HepG2 (cell line): Measurements from ENCODE around the gene PPP1R14D. TPM values are rescaled to one million over a fixed set of nuclear protein-coding genes. Genes with fewer than 3 reads are reported as not detected.
A peak's percentile ranks its signal among the peaks of the same experiment; 100 is the strongest.

Experiments used
- ELF1 ChIP-seq: sonication (generic); formaldehyde crosslinking; IDR thresholded peaks from 2 replicates; pipeline ENCODE4 v1.4.0; 2020; ENCODE audit warnings: missing genetic modification reagents
- KDM2A ChIP-seq: sonication (generic); formaldehyde crosslinking; IDR thresholded peaks from 2 replicates; pipeline ENCODE4 v1.4.0; 2020; ENCODE audit warnings: low read depth, missing genetic modification reagents, borderline replicate concordance
- MED1 ChIP-seq: sonication (generic); formaldehyde crosslinking; IDR thresholded peaks from 2 replicates; pipeline ENCODE4 v1.4.0; 2020; ENCODE audit warnings: missing genetic modification reagents
- PAWR ChIP-seq: sonication (generic); formaldehyde crosslinking; IDR thresholded peaks from 2 replicates; pipeline ENCODE4 v1.4.0; 2020; ENCODE audit warnings: missing genetic modification reagents, mild to moderate bottlenecking, borderline replicate concordance
- POGZ ChIP-seq: sonication (generic); formaldehyde crosslinking; IDR thresholded peaks from 2 replicates; pipeline ENCODE4 v1.4.0; 2020; ENCODE audit warnings: mild to moderate bottlenecking, missing genetic modification reagents
- RBFOX2 ChIP-seq: fragments of 200-400 bp; formaldehyde crosslinking; IDR thresholded peaks from 2 replicates; pipeline ENCODE4 v1.6.1; 2017; ENCODE audit warnings: low read depth, mild to moderate bottlenecking, low read length
- SP1 ChIP-seq, 2 experiments: fragments of 450-650 bp in 1 of 2; sonication (generic) in 1 of 2; formaldehyde crosslinking in 1 of 2; IDR thresholded peaks; 2 replicates each; pipeline versions ENCODE4 v1.4.0 to v1.6.1; 2016 to 2020; ENCODE audit warnings: missing genetic modification reagents in 1 of 2
- SP5 ChIP-seq: IDR thresholded peaks from 2 replicates; pipeline ENCODE4 v1.6.1; 2016; ENCODE audit warnings: low read depth, borderline replicate concordance
- SUZ12 ChIP-seq: fragments of 150-350 bp; IDR thresholded peaks from 2 replicates; pipeline ENCODE4 v1.6.1; 2014; ENCODE audit warnings: low read depth, low read length
- TGIF2 ChIP-seq: IDR thresholded peaks from 2 replicates; pipeline ENCODE4 v1.6.1; 2016; ENCODE audit warnings: control low read depth, missing compliant biosample characterization
- U2AF2 ChIP-seq: fragments of 200-400 bp; formaldehyde crosslinking; IDR thresholded peaks from 2 replicates; pipeline ENCODE4 v1.6.1; 2017; ENCODE audit warnings: low read depth, mild to moderate bottlenecking, low read length
- ZNF207 ChIP-seq: fragments of 450-650 bp; IDR thresholded peaks from 2 replicates; pipeline ENCODE4 v1.6.1; 2016; ENCODE audit warnings: antibody characterized with exemption, borderline replicate concordance
- ZNF274 ChIP-seq: sonication (generic); formaldehyde crosslinking; IDR thresholded peaks from 2 replicates; pipeline ENCODE4 v1.5.1; 2020; ENCODE audit warnings: mild to moderate bottlenecking, missing genetic modification reagents
- ZNF350 ChIP-seq: sonication (generic); formaldehyde crosslinking; IDR thresholded peaks from 2 replicates; pipeline ENCODE4 v1.4.0; 2020; ENCODE audit warnings: mild to moderate bottlenecking, low read depth, missing genetic modification reagents, borderline replicate concordance
- ZNF781 ChIP-seq: sonication (generic); formaldehyde crosslinking; IDR thresholded peaks from 2 replicates; pipeline ENCODE4 v1.5.1; 2020; ENCODE audit warnings: borderline replicate concordance, mild to moderate bottlenecking, missing genetic modification reagents; ENCODE audit errors: not compliant biosample characterization
- ZSCAN20 ChIP-seq: sonication (generic); formaldehyde crosslinking; IDR thresholded peaks from 2 replicates; pipeline ENCODE4 v1.4.0; 2020; ENCODE audit warnings: missing genetic modification reagents, mild to moderate bottlenecking, borderline replicate concordance
- ZSCAN31 ChIP-seq: sonication (generic); formaldehyde crosslinking; IDR thresholded peaks from 2 replicates; pipeline ENCODE4 v1.5.0; 2020; ENCODE audit warnings: low read depth, mild to moderate bottlenecking, missing genetic modification reagents
- polyA plus RNA-seq, 8 experiments: library from polyadenylated mRNA; depleted of rRNA in 3 of 8; stranded (reverse) in 7 of 8; unstranded in 1 of 8; fragments of >200 nt; fragmentation: Illumina TruSeq in 4 of 8; extraction: Trizol in 4 of 8; gene quantifications; 2 replicates each; pipeline versions ENCODE4 v1.2.1 to v1.2.3, GENCODE V29; 2011 to 2016; ENCODE audit warnings: low read depth in 4 of 8, missing spikeins in 1 of 8, mixed read lengths in 1 of 8; ENCODE audit not compliant: insufficient read depth in 1 of 8
- total RNA-seq, 5 experiments: library from RNA; depleted of rRNA; stranded (reverse); fragments of >200 nt; fragmentation: Illumina TruSeq; extraction: Trizol; gene quantifications; 2 replicates each; pipeline ENCODE4 v1.2.3, GENCODE V29; 2016; ENCODE audit warnings: low read depth in 1 of 5
- TF ChIP-seq, protein P1 (sequence below): sonication (generic); formaldehyde crosslinking; IDR thresholded peaks from 2 replicates; pipeline ENCODE4 v1.4.0; 2020; ENCODE audit warnings: missing genetic modification reagents
- TF ChIP-seq, protein P2 (sequence below): sonication (generic); formaldehyde crosslinking; IDR thresholded peaks from 2 replicates; pipeline ENCODE4 v1.4.0; 2020; ENCODE audit warnings: missing genetic modification reagents
- TF ChIP-seq, protein P3 (sequence below): sonication (generic); formaldehyde crosslinking; IDR thresholded peaks from 2 replicates; pipeline ENCODE4 v1.5.0; 2020; ENCODE audit warnings: missing genetic modification reagents, mild to moderate bottlenecking, borderline replicate concordance
- TF ChIP-seq, protein P4 (sequence below): sonication (generic); formaldehyde crosslinking; IDR thresholded peaks from 2 replicates; pipeline ENCODE4 v1.9.0; 2021; ENCODE audit warnings: missing genetic modification reagents, mild to moderate bottlenecking, borderline replicate concordance
- TF ChIP-seq, protein P5 (sequence below): sonication (generic); formaldehyde crosslinking; IDR thresholded peaks from 2 replicates; pipeline ENCODE4 v1.4.0; 2020; ENCODE audit warnings: low read depth, mild to moderate bottlenecking, missing genetic modification reagents

Gene PPP1R14D
- total and polyA plus RNA-seq, 2 of the 13 experiments (the other 11 are each of a cell fraction or from before 2014, with no cell fraction given): 0.53 to 0.55 TPM

DNA sequence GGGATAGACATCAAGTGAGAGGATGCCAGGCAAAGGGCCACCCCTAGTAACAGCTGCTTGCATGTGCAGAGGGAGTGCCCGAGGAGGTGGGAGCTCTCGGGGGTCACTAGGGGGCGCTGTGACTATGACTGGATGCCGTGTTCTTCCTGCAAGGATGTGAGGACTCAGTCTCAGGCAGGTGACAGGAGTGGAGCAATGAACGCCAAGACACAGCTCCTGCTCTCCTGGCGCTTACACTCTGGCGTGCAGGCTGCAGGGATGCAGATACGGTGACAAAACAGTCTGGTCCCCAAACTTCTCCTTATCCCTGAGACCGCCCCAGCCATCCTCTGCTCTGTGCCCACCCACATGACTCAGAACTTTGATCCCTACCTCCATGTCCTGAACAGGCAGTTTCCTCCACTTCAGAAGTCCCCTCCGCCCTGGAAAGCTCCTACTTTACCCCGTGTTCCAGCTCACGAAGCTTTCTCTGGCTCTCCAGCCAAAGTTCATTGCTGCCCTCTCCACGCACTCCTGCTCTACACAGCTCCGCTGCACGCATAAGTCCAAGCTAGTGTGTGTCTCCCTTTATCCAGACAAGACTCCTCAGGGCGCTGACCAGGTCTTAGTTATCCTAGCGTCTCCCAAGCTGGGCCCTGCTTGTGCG, 30.8 kb upstream of the PPP1R14D start (continued):
- TF ChIP-seq, protein P1, sequence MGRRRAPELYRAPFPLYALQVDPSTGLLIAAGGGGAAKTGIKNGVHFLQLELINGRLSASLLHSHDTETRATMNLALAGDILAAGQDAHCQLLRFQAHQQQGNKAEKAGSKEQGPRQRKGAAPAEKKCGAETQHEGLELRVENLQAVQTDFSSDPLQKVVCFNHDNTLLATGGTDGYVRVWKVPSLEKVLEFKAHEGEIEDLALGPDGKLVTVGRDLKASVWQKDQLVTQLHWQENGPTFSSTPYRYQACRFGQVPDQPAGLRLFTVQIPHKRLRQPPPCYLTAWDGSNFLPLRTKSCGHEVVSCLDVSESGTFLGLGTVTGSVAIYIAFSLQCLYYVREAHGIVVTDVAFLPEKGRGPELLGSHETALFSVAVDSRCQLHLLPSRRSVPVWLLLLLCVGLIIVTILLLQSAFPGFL (CRISPR knock-in tag): no peak
- TF ChIP-seq ZSCAN20 (CRISPR knock-in tag) (no peak), TGIF2 (CRISPR knock-in tag) (0 out of 2 replicates have a peak, but pooled peaks have one; percentile 23), SP5 (CRISPR knock-in tag) (no peak), POGZ (no peak), ZNF207 (no peak), SUZ12 (no peak), RBFOX2 (no peak), ZNF274 (CRISPR knock-in tag) (no peak), ELF1 (no peak), ZNF781 (CRISPR knock-in tag) (no peak), SP1 (IDR thresholded peaks at IDR 0.05) (no peak), SP1 (CRISPR knock-in tag; IDR thresholded peaks at IDR 0.05) (no peak), U2AF2 (no peak), ZNF350 (no peak), ZSCAN31 (CRISPR knock-in tag) (no peak), PAWR (CRISPR knock-in tag) (no peak), MED1 (no peak), KDM2A (0 out of 2 replicates have a peak, but pooled peaks have one; percentile 23)
- TF ChIP-seq, protein P2, sequence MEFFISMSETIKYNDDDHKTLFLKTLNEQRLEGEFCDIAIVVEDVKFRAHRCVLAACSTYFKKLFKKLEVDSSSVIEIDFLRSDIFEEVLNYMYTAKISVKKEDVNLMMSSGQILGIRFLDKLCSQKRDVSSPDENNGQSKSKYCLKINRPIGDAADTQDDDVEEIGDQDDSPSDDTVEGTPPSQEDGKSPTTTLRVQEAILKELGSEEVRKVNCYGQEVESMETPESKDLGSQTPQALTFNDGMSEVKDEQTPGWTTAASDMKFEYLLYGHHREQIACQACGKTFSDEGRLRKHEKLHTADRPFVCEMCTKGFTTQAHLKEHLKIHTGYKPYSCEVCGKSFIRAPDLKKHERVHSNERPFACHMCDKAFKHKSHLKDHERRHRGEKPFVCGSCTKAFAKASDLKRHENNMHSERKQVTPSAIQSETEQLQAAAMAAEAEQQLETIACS (CRISPR knock-in tag): no peak
- TF ChIP-seq, protein P3, sequence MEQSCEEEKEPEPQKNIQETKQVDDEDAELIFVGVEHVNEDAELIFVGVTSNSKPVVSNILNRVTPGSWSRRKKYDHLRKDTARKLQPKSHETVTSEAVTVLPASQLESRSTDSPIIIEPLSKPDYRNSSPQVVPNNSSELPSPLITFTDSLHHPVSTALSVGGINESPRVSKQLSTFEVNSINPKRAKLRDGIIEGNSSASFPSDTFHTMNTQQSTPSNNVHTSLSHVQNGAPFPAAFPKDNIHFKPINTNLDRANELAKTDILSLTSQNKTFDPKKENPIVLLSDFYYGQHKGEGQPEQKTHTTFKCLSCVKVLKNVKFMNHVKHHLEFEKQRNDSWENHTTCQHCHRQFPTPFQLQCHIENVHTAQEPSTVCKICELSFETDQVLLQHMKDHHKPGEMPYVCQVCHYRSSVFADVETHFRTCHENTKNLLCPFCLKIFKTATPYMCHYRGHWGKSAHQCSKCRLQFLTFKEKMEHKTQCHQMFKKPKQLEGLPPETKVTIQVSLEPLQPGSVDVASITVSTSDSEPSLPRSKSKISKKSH (CRISPR knock-in tag): peak; percentile 68; the same call in 1 of the 2 replicates
- TF ChIP-seq, protein P4, sequence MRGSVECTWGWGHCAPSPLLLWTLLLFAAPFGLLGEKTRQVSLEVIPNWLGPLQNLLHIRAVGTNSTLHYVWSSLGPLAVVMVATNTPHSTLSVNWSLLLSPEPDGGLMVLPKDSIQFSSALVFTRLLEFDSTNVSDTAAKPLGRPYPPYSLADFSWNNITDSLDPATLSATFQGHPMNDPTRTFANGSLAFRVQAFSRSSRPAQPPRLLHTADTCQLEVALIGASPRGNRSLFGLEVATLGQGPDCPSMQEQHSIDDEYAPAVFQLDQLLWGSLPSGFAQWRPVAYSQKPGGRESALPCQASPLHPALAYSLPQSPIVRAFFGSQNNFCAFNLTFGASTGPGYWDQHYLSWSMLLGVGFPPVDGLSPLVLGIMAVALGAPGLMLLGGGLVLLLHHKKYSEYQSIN (CRISPR knock-in tag): no peak
- TF ChIP-seq, protein P5, sequence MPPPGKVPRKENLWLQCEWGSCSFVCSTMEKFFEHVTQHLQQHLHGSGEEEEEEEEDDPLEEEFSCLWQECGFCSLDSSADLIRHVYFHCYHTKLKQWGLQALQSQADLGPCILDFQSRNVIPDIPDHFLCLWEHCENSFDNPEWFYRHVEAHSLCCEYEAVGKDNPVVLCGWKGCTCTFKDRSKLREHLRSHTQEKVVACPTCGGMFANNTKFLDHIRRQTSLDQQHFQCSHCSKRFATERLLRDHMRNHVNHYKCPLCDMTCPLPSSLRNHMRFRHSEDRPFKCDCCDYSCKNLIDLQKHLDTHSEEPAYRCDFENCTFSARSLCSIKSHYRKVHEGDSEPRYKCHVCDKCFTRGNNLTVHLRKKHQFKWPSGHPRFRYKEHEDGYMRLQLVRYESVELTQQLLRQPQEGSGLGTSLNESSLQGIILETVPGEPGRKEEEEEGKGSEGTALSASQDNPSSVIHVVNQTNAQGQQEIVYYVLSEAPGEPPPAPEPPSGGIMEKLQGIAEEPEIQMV (CRISPR knock-in tag): no peak
